HepG2 (cell line): ENCODE measurements around the gene SLC29A1. TPM values are rescaled to one million over a fixed set of nuclear protein-coding genes. Genes with fewer than 3 reads are reported as not detected.
A peak's percentile ranks its signal among the peaks of the same experiment; 100 is the strongest.

ENCODE experiments used
- ATRX ChIP-seq: sonication (generic); formaldehyde crosslinking; IDR thresholded peaks from 2 replicates; pipeline ENCODE4 v1.4.0; 2020; ENCODE audit warnings: missing genetic modification reagents, borderline replicate concordance
- CBX5 ChIP-seq: sonication (generic); formaldehyde crosslinking; IDR thresholded peaks from 2 replicates; pipeline ENCODE4 v1.4.0; 2020; ENCODE audit warnings: missing genetic modification reagents, borderline replicate concordance
- EEA1 ChIP-seq: sonication (generic); formaldehyde crosslinking; IDR thresholded peaks from 2 replicates; pipeline ENCODE4 v1.5.1; 2020; ENCODE audit warnings: mild to moderate bottlenecking, missing genetic modification reagents, borderline replicate concordance
- EZH2 ChIP-seq: conservative IDR thresholded peaks from 2 replicates; pipeline ENCODE4 v1.6.1; 2012; ENCODE audit warnings: mild to moderate bottlenecking, low read depth, low read length, moderate library complexity
- FOXO1 ChIP-seq: sonication (generic); formaldehyde crosslinking; IDR thresholded peaks from 2 replicates; pipeline ENCODE4 v1.4.0; 2020; ENCODE audit warnings: missing genetic modification reagents
- HNRNPLL ChIP-seq: fragments of 200-400 bp; formaldehyde crosslinking; IDR thresholded peaks from 2 replicates; pipeline ENCODE4 v1.6.1; 2017; ENCODE audit warnings: mild to moderate bottlenecking, low read depth, low read length; ENCODE audit not compliant: poor library complexity, severe bottlenecking
- HNRNPUL1 ChIP-seq: fragments of 200-400 bp; formaldehyde crosslinking; IDR thresholded peaks from 2 replicates; pipeline ENCODE4 v1.6.1; 2017; ENCODE audit warnings: low read depth, mild to moderate bottlenecking, low read length, moderate library complexity
- KAT2B ChIP-seq: fragments of 150-350 bp; IDR thresholded peaks from 2 replicates; pipeline ENCODE4 v1.6.1; 2014; ENCODE audit warnings: low read depth, low read length, borderline replicate concordance
- KDM5A ChIP-seq: fragments of 200-600 bp; sonication (generic); IDR thresholded peaks from 2 replicates; pipeline ENCODE4 v1.7.0; 2018; ENCODE audit warnings: antibody characterized with exemption, mild to moderate bottlenecking, low read length, borderline replicate concordance
- NRL ChIP-seq: sonication (generic); formaldehyde crosslinking; IDR thresholded peaks from 2 replicates; pipeline ENCODE4 v1.5.0; 2020; ENCODE audit warnings: missing genetic modification reagents, mild to moderate bottlenecking, moderate library complexity, borderline replicate concordance
- ONECUT2 ChIP-seq: sonication (generic); formaldehyde crosslinking; IDR thresholded peaks from 2 replicates; pipeline ENCODE4 v1.4.0; 2020; ENCODE audit warnings: missing genetic modification reagents
- PCBP1 ChIP-seq: fragments of 200-400 bp; formaldehyde crosslinking; IDR thresholded peaks from 2 replicates; pipeline ENCODE4 v1.6.1; 2017; ENCODE audit warnings: mild to moderate bottlenecking, low read depth, low read length, borderline replicate concordance
- PPARG ChIP-seq: conservative IDR thresholded peaks from 2 replicates; pipeline ENCODE4 v1.6.1; 2016; ENCODE audit warnings: missing biosample characterization, missing genetic modification reagents
- SNRNP70 ChIP-seq: fragments of 200-400 bp; formaldehyde crosslinking; IDR thresholded peaks from 2 replicates; pipeline ENCODE4 v1.6.1; 2017; ENCODE audit warnings: mild to moderate bottlenecking, low read depth, low read length, moderate library complexity
- TAF1 ChIP-seq: sonication (generic); formaldehyde crosslinking; IDR thresholded peaks from 2 replicates; pipeline ENCODE4 v1.4.0; 2020; ENCODE audit warnings: missing genetic modification reagents
- ZBTB21 ChIP-seq: sonication (generic); formaldehyde crosslinking; IDR thresholded peaks from 2 replicates; pipeline ENCODE4 v1.4.0; 2020; ENCODE audit warnings: missing genetic modification reagents
- ZNF20 ChIP-seq: sonication (generic); formaldehyde crosslinking; IDR thresholded peaks from 2 replicates; pipeline ENCODE4 v1.4.0; 2020; ENCODE audit warnings: mild to moderate bottlenecking, moderate library complexity, missing genetic modification reagents
- ZNF598 ChIP-seq: sonication (generic); formaldehyde crosslinking; IDR thresholded peaks from 2 replicates; pipeline ENCODE4 v1.5.1; 2020; ENCODE audit warnings: mild to moderate bottlenecking, missing genetic modification reagents, borderline replicate concordance
- ZNF746 ChIP-seq: sonication (generic); formaldehyde crosslinking; IDR thresholded peaks from 2 replicates; pipeline ENCODE4 v1.8.0; 2022; ENCODE audit warnings: mild to moderate bottlenecking, missing genetic modification reagents
- ZSCAN31 ChIP-seq: sonication (generic); formaldehyde crosslinking; IDR thresholded peaks from 2 replicates; pipeline ENCODE4 v1.5.0; 2020; ENCODE audit warnings: low read depth, mild to moderate bottlenecking, missing genetic modification reagents
- polyA plus RNA-seq, 8 experiments: library from polyadenylated mRNA; depleted of rRNA in 3 of 8; stranded (reverse) in 7 of 8; unstranded in 1 of 8; fragments of >200 nt; fragmentation: Illumina TruSeq in 4 of 8; extraction: Trizol in 4 of 8; gene quantifications; 2 replicates each; pipeline versions ENCODE4 v1.2.1 to v1.2.3, GENCODE V29; 2011 to 2016; ENCODE audit warnings: low read depth in 4 of 8, missing spikeins in 1 of 8, mixed read lengths in 1 of 8; ENCODE audit not compliant: insufficient read depth in 1 of 8
- total RNA-seq, 5 experiments: library from RNA; depleted of rRNA; stranded (reverse); fragments of >200 nt; fragmentation: Illumina TruSeq; extraction: Trizol; gene quantifications; 2 replicates each; pipeline ENCODE4 v1.2.3, GENCODE V29; 2016; ENCODE audit warnings: low read depth in 1 of 5
- TF ChIP-seq, protein P1 (sequence below): sonication (generic); formaldehyde crosslinking; IDR thresholded peaks from 2 replicates; pipeline ENCODE4 v1.5.0; 2020; ENCODE audit warnings: mild to moderate bottlenecking, missing genetic modification reagents
- TF ChIP-seq, protein P2 (sequence below): IDR thresholded peaks from 2 replicates; pipeline ENCODE4 v1.6.1; 2018; ENCODE audit warnings: missing genetic modification reagents, mild to moderate bottlenecking, missing compliant biosample characterization
- TF ChIP-seq, protein P3 (sequence below): IDR thresholded peaks from 2 replicates; pipeline ENCODE4 v1.6.1; 2018; ENCODE audit warnings: missing genetic modification reagents
- TF ChIP-seq, protein P4 (sequence below): sonication (generic); formaldehyde crosslinking; IDR thresholded peaks from 2 replicates; pipeline ENCODE4 v1.4.0; 2020; ENCODE audit warnings: missing genetic modification reagents

The SLC29A1 gene
- total and polyA plus RNA-seq, 2 of the 13 experiments (the other 11 are each of a cell fraction or from before 2014, with no cell fraction given), result 43.2 to 106 TPM

DNA sequence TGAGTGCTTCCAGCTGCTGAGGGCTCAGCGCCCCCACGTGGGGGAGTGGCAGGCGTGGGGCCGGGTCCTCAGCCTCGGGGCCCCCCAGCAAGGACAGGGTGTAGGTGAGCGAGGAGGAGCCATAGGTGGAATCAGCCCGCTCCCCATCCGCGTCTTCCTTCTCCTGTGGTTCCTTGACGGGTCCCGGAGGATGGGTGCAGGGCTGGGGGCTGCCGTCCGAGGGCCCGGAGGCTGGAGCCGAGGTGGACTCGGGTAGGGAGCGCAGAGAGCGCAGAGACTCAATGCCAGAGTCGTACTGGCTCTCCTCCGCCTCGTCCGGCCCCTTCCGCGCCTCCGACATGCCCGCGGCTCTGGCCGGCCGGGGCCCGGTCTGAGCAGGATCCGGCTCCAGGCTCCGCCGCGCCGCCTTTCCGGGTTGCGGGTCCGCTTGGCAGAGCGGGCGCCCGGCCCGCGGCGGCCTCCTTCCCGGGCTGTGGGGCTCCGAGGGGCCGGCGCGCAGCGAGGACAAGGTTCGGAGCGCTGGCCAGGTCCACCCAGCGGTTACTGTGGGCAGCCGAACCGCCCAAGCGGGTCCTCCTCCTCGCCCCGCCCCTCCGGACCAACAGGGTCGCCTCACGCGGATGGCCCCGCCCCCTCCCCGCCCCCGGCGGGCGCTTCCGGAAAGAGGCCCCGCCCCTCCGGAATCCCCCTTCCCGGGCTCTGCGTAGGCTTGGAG is 41.8 kb downstream of the SLC29A1 start, which contains the start of gene NFKBIE (continued):
- TF ChIP-seq FOXO1 (no peak), NRL (CRISPR knock-in tag) (0 out of 2 replicates have a peak, but pooled peaks have one; percentile 63), ZNF598 (CRISPR knock-in tag) (0 out of 2 replicates have a peak, but pooled peaks have one; percentile 67), CBX5 (CRISPR knock-in tag) (no peak), KDM5A (peak; percentile 64), ATRX (no peak), ZBTB21 (CRISPR knock-in tag) (no peak), KAT2B (no peak), HNRNPLL (peak; percentile 96), ZNF746 (0 out of 2 replicates have a peak, but pooled peaks have one; percentile 6), HNRNPUL1 (no peak), ZSCAN31 (CRISPR knock-in tag) (peak; percentile 80; the same call in 1 of the 2 replicates), SNRNP70 (no peak), EZH2 (no peak), EEA1 (no peak; the same call in 1 of the 2 replicates), PCBP1 (no peak), ZNF20 (CRISPR knock-in tag) (no peak), TAF1 (CRISPR knock-in tag) (peak; percentile 82), ONECUT2 (CRISPR knock-in tag) (no peak), PPARG (CRISPR knock-in tag) (no peak)
- TF ChIP-seq, protein P1, sequence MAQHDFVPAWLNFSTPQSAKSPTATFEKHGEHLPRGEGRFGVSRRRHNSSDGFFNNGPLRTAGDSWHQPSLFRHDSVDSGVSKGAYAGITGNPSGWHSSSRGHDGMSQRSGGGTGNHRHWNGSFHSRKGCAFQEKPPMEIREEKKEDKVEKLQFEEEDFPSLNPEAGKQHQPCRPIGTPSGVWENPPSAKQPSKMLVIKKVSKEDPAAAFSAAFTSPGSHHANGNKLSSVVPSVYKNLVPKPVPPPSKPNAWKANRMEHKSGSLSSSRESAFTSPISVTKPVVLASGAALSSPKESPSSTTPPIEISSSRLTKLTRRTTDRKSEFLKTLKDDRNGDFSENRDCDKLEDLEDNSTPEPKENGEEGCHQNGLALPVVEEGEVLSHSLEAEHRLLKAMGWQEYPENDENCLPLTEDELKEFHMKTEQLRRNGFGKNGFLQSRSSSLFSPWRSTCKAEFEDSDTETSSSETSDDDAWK, result no peak
- TF ChIP-seq, protein P2, sequence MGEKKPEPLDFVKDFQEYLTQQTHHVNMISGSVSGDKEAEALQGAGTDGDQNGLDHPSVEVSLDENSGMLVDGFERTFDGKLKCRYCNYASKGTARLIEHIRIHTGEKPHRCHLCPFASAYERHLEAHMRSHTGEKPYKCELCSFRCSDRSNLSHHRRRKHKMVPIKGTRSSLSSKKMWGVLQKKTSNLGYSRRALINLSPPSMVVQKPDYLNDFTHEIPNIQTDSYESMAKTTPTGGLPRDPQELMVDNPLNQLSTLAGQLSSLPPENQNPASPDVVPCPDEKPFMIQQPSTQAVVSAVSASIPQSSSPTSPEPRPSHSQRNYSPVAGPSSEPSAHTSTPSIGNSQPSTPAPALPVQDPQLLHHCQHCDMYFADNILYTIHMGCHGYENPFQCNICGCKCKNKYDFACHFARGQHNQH (CRISPR knock-in tag), result no peak; the same call in none of the 2 replicates
- TF ChIP-seq, protein P3, sequence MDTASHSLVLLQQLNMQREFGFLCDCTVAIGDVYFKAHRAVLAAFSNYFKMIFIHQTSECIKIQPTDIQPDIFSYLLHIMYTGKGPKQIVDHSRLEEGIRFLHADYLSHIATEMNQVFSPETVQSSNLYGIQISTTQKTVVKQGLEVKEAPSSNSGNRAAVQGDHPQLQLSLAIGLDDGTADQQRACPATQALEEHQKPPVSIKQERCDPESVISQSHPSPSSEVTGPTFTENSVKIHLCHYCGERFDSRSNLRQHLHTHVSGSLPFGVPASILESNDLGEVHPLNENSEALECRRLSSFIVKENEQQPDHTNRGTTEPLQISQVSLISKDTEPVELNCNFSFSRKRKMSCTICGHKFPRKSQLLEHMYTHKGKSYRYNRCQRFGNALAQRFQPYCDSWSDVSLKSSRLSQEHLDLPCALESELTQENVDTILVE (CRISPR knock-in tag), result no peak
- TF ChIP-seq, protein P4, sequence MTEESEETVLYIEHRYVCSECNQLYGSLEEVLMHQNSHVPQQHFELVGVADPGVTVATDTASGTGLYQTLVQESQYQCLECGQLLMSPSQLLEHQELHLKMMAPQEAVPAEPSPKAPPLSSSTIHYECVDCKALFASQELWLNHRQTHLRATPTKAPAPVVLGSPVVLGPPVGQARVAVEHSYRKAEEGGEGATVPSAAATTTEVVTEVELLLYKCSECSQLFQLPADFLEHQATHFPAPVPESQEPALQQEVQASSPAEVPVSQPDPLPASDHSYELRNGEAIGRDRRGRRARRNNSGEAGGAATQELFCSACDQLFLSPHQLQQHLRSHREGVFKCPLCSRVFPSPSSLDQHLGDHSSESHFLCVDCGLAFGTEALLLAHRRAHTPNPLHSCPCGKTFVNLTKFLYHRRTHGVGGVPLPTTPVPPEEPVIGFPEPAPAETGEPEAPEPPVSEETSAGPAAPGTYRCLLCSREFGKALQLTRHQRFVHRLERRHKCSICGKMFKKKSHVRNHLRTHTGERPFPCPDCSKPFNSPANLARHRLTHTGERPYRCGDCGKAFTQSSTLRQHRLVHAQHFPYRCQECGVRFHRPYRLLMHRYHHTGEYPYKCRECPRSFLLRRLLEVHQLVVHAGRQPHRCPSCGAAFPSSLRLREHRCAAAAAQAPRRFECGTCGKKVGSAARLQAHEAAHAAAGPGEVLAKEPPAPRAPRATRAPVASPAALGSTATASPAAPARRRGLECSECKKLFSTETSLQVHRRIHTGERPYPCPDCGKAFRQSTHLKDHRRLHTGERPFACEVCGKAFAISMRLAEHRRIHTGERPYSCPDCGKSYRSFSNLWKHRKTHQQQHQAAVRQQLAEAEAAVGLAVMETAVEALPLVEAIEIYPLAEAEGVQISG (CRISPR knock-in tag), result peak; percentile 75
